IMR-90 (cell line): ENCODE data around the gene GGTA1. TPM values are rescaled to one million over a fixed set of nuclear protein-coding genes. Genes with fewer than 3 reads are reported as not detected.

Experiments used
- ATAC-seq: fragments of 200-7000 bp; cut with Tn5 transposase; 2 replicates; pipeline ENCODE4 v1.9.1; 2020; ENCODE audit warnings: low read depth, mild to moderate bottlenecking, moderate library complexity
- BruUV-seq: library from RNA; stranded (reverse); fragments of 400-500 nt; replicated peaks from 2 replicates; lab custom pipeline; 2021; lab: Mats Ljungman, UMichigan
- CTCF ChIA-PET: fragments of 300-600 bp; formaldehyde crosslinking; extraction: SDS; loops from one replicate; lab custom pipeline; 2021; ENCODE audit warnings: antibody characterized with exemption; lab: Yijun Ruan, JAX
- POLR2A ChIA-PET: fragments of 300-600 bp; sonication (Branson Sonifier 250); formaldehyde crosslinking; loops from one replicate; lab custom pipeline; 2022; ENCODE audit warnings: antibody characterized with exemption; ENCODE audit not compliant: unreplicated experiment; lab: Charles Lee
- DNase-seq: peaks from one replicate; pipeline ENCODE4 v3.0.0; 2013
- H2AFZ ChIP-seq: replicated peaks from 2 replicates; pipeline ENCODE3; 2013; ENCODE audit warnings: low read length, mild to moderate bottlenecking; ENCODE audit not compliant: poor library complexity
- H2AK5ac ChIP-seq: 2 replicates; pipeline ENCODE4 v1.6.1; 2013; ENCODE audit warnings: low read depth, low read length, inconsistent platforms
- H2AK9ac ChIP-seq: replicated peaks from 2 replicates; pipeline ENCODE3; 2013; ENCODE audit warnings: mild to moderate bottlenecking, low read depth, low read length, moderate library complexity; ENCODE audit not compliant: poor library complexity
- H2BK120ac ChIP-seq: 2 replicates; pipeline ENCODE4 v1.6.1; 2013; ENCODE audit warnings: low read depth, low read length, inconsistent platforms
- H2BK15ac ChIP-seq: 3 replicates; pipeline ENCODE4 v1.6.1; 2013; ENCODE audit warnings: low read depth, low read length, inconsistent platforms
- H2BK20ac ChIP-seq: 2 replicates; pipeline ENCODE4 v1.6.1; 2013; ENCODE audit warnings: low read depth, mild to moderate bottlenecking, inconsistent platforms, low read length, moderate library complexity
- H2BK5ac ChIP-seq: 2 replicates; pipeline ENCODE4 v1.6.1; 2013; ENCODE audit warnings: mild to moderate bottlenecking, low read depth, low read length, inconsistent platforms; ENCODE audit not compliant: poor library complexity, severe bottlenecking
- H3K14ac ChIP-seq: replicated peaks from 2 replicates; pipeline ENCODE4 v1.6.1; 2013; ENCODE audit warnings: low read depth, low read length, inconsistent platforms
- H3K18ac ChIP-seq: 2 replicates; pipeline ENCODE4 v1.6.1; 2013; ENCODE audit warnings: low read depth, low read length, control low read depth
- H3K23ac ChIP-seq: 2 replicates; pipeline ENCODE4 v1.6.1; 2013; ENCODE audit warnings: low read depth, low read length, inconsistent platforms
- H3K27ac ChIP-seq: 2 replicates; pipeline ENCODE4 v1.5.1; 2013; ENCODE audit warnings: mild to moderate bottlenecking, control low read depth, low read length; ENCODE audit not compliant: insufficient read depth
- H3K27me3 ChIP-seq: 2 replicates; pipeline ENCODE4 v1.6.1; 2013; ENCODE audit warnings: low read length; ENCODE audit not compliant: control insufficient read depth, insufficient read depth
- H3K36me3 ChIP-seq: 2 replicates; pipeline ENCODE4 v1.6.1; 2013; ENCODE audit warnings: low read length, mixed read lengths; ENCODE audit not compliant: control insufficient read depth, insufficient read depth
- H3K4ac ChIP-seq: 2 replicates; pipeline ENCODE4 v1.6.1; 2013; ENCODE audit warnings: low read depth, low read length, inconsistent platforms
- H3K4me1 ChIP-seq: 2 replicates; pipeline ENCODE4 v1.6.1; 2013; ENCODE audit warnings: low read length, mixed read lengths; ENCODE audit not compliant: control insufficient read depth, insufficient read depth
- H3K4me2 ChIP-seq: 2 replicates; pipeline ENCODE4 v1.6.1; 2013; ENCODE audit warnings: low read depth, mild to moderate bottlenecking, control low read depth, low read length, moderate library complexity
- H3K4me3 ChIP-seq: 2 replicates; pipeline ENCODE4 v1.5.1; 2013; ENCODE audit warnings: low read depth, mild to moderate bottlenecking, control low read depth, low read length, moderate library complexity; ENCODE audit not compliant: insufficient read depth
- H3K56ac ChIP-seq: 2 replicates; pipeline ENCODE4 v1.6.1; 2013; ENCODE audit warnings: low read length, inconsistent platforms; ENCODE audit not compliant: insufficient read depth; ENCODE audit errors: extremely low read depth
- H3K79me1 ChIP-seq, 2 experiments: 2 replicates each; pipeline ENCODE4 v1.6.1; 2013; ENCODE audit warnings: low read length in 2 of 2, inconsistent platforms in 1 of 2, low read depth in 1 of 2
- H3K9ac ChIP-seq: 2 replicates; pipeline ENCODE4 v1.6.1; 2013; ENCODE audit warnings: low read depth, low read length, control low read depth
- H3K9me1 ChIP-seq: 2 replicates; pipeline ENCODE4 v1.6.1; 2013; ENCODE audit warnings: low read length, inconsistent platforms; ENCODE audit not compliant: insufficient read depth
- H3K9me3 ChIP-seq: 2 replicates; pipeline ENCODE4 v1.6.1; 2013; ENCODE audit warnings: low read length; ENCODE audit not compliant: control insufficient read depth, insufficient read depth
- H4K20me1 ChIP-seq: 2 replicates; pipeline ENCODE4 v1.6.1; 2013; ENCODE audit warnings: low read length, inconsistent platforms; ENCODE audit not compliant: insufficient read depth
- H4K5ac ChIP-seq: 2 replicates; pipeline ENCODE4 v1.6.1; 2013; ENCODE audit warnings: mild to moderate bottlenecking, low read depth, low read length, control low read depth
- H4K8ac ChIP-seq, 2 experiments: 2 replicates each; pipeline ENCODE4 v1.6.1; 2013; ENCODE audit warnings: low read depth in 2 of 2, low read length in 2 of 2, control low read depth in 1 of 2, inconsistent platforms in 1 of 2
- H4K91ac ChIP-seq: 2 replicates; pipeline ENCODE4 v1.6.1; 2013; ENCODE audit warnings: low read depth, low read length, inconsistent platforms; ENCODE audit not compliant: insufficient read depth
- CHD1 ChIP-seq: IDR thresholded peaks from 2 replicates; pipeline ENCODE4 v1.6.1; 2012; ENCODE audit warnings: low read depth, low read length, improper control_type of control experiment
- CTCF ChIP-seq: conservative IDR thresholded peaks from 2 replicates; pipeline ENCODE4 v1.5.1; 2012; ENCODE audit warnings: mild to moderate bottlenecking, low read depth, low read length, improper control_type of control experiment
- MAZ ChIP-seq: IDR thresholded peaks from 2 replicates; pipeline ENCODE4 v1.6.1; 2012; ENCODE audit warnings: low read depth, mild to moderate bottlenecking, low read length, improper control_type of control experiment, moderate library complexity, borderline replicate concordance
- MXI1 ChIP-seq: IDR thresholded peaks from 2 replicates; pipeline ENCODE4 v1.6.1; 2012; ENCODE audit warnings: low read depth, mild to moderate bottlenecking, low read length, moderate library complexity, borderline replicate concordance
- NFE2L2 ChIP-seq: fragments of 150-350 bp; IDR thresholded peaks from 2 replicates; pipeline ENCODE4 v1.6.1; 2016; ENCODE audit warnings: low read depth, mild to moderate bottlenecking, low read length
- RCOR1 ChIP-seq: IDR thresholded peaks from 2 replicates; pipeline ENCODE4 v1.6.1; 2012; ENCODE audit warnings: mild to moderate bottlenecking, low read length, improper control_type of control experiment; ENCODE audit not compliant: insufficient replicate concordance
- RFX5 ChIP-seq: IDR thresholded peaks from 2 replicates; pipeline ENCODE4 v1.8.0; 2012; ENCODE audit warnings: low read depth, mild to moderate bottlenecking, low read length, moderate library complexity
- WGBS, 2 experiments: methylation state at CpG; one replicate each; pipeline versions ENCODE4 v1.1.5 to v1.1.7; 2013; ENCODE audit warnings: missing lambda C conversion rate in 2 of 2; ENCODE audit not compliant: insufficient read length in 1 of 2; ENCODE audit errors: extremely low coverage in 2 of 2; 5-methylcytosine and 5-hydroxymethylcytosine counted together
- dilution Hi-C: fragments of 300-500 bp; cut with HindIII; formaldehyde crosslinking; loops from one replicate; pipeline ENCODE4 v1.14.3; 2018; ENCODE audit warnings: low sequenced_read_pairs; ENCODE audit not compliant: unreplicated experiment
- in situ Hi-C: fragments of 300-500 bp; cut with MboI; formaldehyde crosslinking; loops from 3 replicates; pipeline ENCODE4 v1.14.3; 2019; ENCODE audit warnings: low sequenced_read_pairs, inconsistent platforms, mixed read lengths
- intact Hi-C: fragments of 100-400 bp; cut with micrococcal nuclease; formaldehyde crosslinking; loops from 2 replicates; pipeline ENCODE4 v1.10.0; 2022
- polyA plus RNA-seq, 3 experiments: library from polyadenylated mRNA; depleted of rRNA; stranded (reverse); fragments of >200 nt; gene quantifications; 2 replicates each; pipeline ENCODE4 v1.2.3, GENCODE V29; 2012; ENCODE audit warnings: low replicate concordance in 1 of 3
- total RNA-seq: library from RNA; depleted of rRNA; stranded (reverse); fragments of >200 nt; gene quantifications from 2 replicates; pipeline ENCODE4 v1.2.3, GENCODE V29; 2012

GGTA1 gene
- total and polyA plus RNA-seq, 2 of the 4 experiments (the other 2 are of a cell fraction), result not detected

- Histone ChIP-seq H3K9me3 (peaks cover 3% of the 10 kb centered on the region), H2BK20ac (no peak overlapping the region), H3K4me1 (no peaks in the 10 kb centered on the region), H3K36me3 (no peaks in the 10 kb centered on the region), H3K14ac (no peak overlapping the region), H2BK120ac (no peak overlapping the region), H3K4me2 (no peak overlapping the region), H2BK5ac (no peak overlapping the region), H2AK9ac (no peak overlapping the region), H4K91ac (no peak overlapping the region), H3K27me3 (peaks cover 33% of the 10 kb centered on the region), H3K27ac (no peak overlapping the region), H3K4ac (no peak overlapping the region), H2BK15ac (no peak overlapping the region), H3K4me3 (no peak overlapping the region), H2AK5ac (no peak overlapping the region), H3K9me1 (no peaks in the 10 kb centered on the region), H4K5ac (no peak overlapping the region), H4K8ac (no peak overlapping the region), H3K23ac (no peak overlapping the region), H2AFZ (no peak overlapping the region), H3K79me1 (no peaks in the 10 kb centered on the region), H4K20me1 (no peaks in the 10 kb centered on the region), H3K56ac (no peak overlapping the region), H3K18ac (no peak overlapping the region), H3K9ac (no peak overlapping the region)
- TF ChIP-seq NFE2L2 (no peak), CHD1 (no peak), RFX5 (no peak), CTCF (no peak), MXI1 (no peak), RCOR1 (no peak), MAZ (no peak)
- intact Hi-C loops, result no loop called here
- ChIA-PET POLR2A (no interaction called here), CTCF (interaction anchor here (0.9 kb wide), 1 partner anchor 13 kb away, joined by 4 read pairs; no protein-coding TSS in a partner anchor)
- no TSS peak for BruUV-seq
- ATAC-seq, result no peak
- no peak for DNase-seq
- in situ Hi-C loops, result no loop called here
- dilution Hi-C loops, result no loop called here
- 14% methylated on average over 1 of the region's 1 CpG; no CpG with 5 or more reads in 1 of the 2 experiments for WGBS, 2 experiments
Measured at GRCh38 chr9:121427899-121428298, 71.7 kb downstream of the GGTA1 start.
